Measurements from ENCODE around the gene COL26A1. TPM values are rescaled to one million over a fixed set of nuclear protein-coding genes. Genes with fewer than 3 reads are reported as not detected.
A peak's percentile ranks its signal among the peaks of the same experiment; 100 is the strongest.
"Not testable (repeated sequence)": the region's sequence is repeated elsewhere in the genome, so short reads cannot be mapped to it uniquely, and the experiment has no call there.

The COL26A1 gene
- total RNA-seq, 1 experiment from 2014 or later = 0.43 TPM

DNA sequence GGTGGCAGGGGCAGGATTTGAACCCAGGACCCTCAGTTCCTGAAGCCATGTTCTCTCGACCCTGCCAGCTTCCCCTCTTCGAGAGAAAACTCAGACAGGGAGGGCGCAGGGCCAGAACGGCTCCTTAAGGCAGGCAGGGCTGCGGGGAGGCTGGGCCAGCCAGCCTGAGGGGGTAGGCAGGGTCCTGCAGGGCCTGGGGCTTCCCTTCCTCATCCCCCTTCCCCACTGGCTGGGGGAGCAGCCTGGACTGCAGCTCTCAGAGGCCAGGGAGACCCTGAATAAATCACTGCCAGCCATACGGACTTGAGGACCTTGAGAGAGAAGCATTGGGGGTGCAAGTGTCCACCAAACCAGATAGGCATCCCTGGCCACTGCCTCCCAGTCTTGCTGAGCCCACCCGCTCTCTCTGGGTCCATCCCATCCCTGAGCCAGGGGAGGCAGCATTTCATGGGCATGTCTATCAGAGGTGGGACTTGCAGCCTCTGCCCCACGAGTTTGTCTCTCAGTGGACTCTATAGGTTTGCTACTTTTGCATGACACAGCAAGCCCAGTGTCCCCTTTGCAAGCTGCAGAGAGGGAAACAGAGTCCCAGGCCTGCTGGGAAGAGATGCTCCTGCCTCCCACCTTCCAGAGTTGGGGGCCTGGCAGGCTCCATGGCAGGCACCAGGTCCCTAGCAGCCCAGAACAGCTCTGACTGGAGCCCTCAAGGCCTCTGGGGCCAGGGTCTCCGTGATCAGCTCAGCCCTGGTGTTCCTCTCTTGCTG, 195.5 kb downstream of the COL26A1 start:
- BruUV-seq (replicated peaks) = no TSS peak
- intact Hi-C loops (cut with micrococcal nuclease; ENCODE audit: unreplicated experiment) = no loop called here
- Histone ChIP-seq H3K9me3 (ENCODE audit: low read depth, low read length, poor library complexity, severe bottlenecking) (no peaks in the 10 kb centered on the region), H3K4me3 (ENCODE audit: low read depth, low read length, poor library complexity, severe bottlenecking) (no peak overlapping the region), H3K27ac (ENCODE audit: low read depth, low read length, poor library complexity, severe bottlenecking) (no peak overlapping the region), H3K36me3 (ENCODE audit: insufficient read depth, low read length, poor library complexity, severe bottlenecking) (no peaks in the 10 kb centered on the region), H3K4me1 (ENCODE audit: insufficient read depth, low read length, poor library complexity, severe bottlenecking) (no peaks in the 10 kb centered on the region), H3K27me3 (replicated peaks; ENCODE audit: insufficient read depth, low read depth, low read length, poor library complexity) (no peaks in the 10 kb centered on the region)
- DNase-seq (ENCODE audit: low spot score) = no peak
- CTCF ChIA-PET = no interaction called here
- POLR2A ChIA-PET (ENCODE audit: low non-redundant PET) = no interaction called here
- no peak for TF ChIP-seq EZH2 (IDR thresholded peaks at IDR 0.05; ENCODE audit: borderline replicate concordance, low read depth, low read length, poor library complexity, severe bottlenecking)
- TF ChIP-seq, protein P1, sequence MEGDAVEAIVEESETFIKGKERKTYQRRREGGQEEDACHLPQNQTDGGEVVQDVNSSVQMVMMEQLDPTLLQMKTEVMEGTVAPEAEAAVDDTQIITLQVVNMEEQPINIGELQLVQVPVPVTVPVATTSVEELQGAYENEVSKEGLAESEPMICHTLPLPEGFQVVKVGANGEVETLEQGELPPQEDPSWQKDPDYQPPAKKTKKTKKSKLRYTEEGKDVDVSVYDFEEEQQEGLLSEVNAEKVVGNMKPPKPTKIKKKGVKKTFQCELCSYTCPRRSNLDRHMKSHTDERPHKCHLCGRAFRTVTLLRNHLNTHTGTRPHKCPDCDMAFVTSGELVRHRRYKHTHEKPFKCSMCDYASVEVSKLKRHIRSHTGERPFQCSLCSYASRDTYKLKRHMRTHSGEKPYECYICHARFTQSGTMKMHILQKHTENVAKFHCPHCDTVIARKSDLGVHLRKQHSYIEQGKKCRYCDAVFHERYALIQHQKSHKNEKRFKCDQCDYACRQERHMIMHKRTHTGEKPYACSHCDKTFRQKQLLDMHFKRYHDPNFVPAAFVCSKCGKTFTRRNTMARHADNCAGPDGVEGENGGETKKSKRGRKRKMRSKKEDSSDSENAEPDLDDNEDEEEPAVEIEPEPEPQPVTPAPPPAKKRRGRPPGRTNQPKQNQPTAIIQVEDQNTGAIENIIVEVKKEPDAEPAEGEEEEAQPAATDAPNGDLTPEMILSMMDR (conservative IDR thresholded peaks at IDR 0.05; ENCODE audit: low read depth, low read length) = no peak

DNA sequence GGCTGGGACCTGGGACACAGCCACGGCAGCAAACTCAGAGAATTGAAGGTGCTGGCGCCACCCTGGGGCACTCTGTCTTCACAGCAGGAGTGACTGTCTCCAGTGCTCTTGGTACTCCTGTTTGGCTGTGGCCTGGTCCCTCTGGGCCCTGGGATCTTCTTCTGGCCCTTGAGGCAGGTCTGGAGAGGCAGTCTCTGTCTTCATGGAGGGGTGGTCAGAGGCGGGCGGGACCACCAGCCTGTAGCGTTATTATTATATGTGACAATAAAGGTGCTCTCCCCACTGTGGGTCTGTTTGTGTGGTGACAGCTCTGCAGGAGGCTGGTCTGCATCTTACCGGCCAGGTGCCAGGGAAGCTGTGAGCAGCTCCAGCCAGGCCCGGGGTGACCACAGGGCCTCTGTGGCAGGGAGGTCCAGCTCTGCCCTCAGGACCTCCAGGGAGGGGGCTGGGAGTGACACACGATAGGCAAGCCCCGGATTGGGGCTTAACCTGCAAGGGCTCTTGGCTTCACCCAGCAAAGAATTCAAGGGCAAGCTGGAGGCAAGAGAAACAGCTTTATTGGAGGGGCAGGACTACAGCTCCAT, 196.2 kb downstream of the COL26A1 start:
- ChIA-PET CTCF (interaction anchor here (0.6 kb wide), 1 partner anchor 29 kb away, joined by 3 read pairs; no protein-coding TSS in a partner anchor), POLR2A (ENCODE audit: low non-redundant PET) (no interaction called here)
- BruUV-seq (replicated peaks) = no TSS peak
- H3K4me1 ChIP-seq (ENCODE audit: insufficient read depth, low read length, poor library complexity, severe bottlenecking) = no peaks in the 10 kb centered on the region
- no peaks in the 10 kb centered on the region for H3K9me3 ChIP-seq (ENCODE audit: low read depth, low read length, poor library complexity, severe bottlenecking)
- no peak for DNase-seq (ENCODE audit: low spot score)
- H3K36me3 ChIP-seq (ENCODE audit: insufficient read depth, low read length, poor library complexity, severe bottlenecking) = no peaks in the 10 kb centered on the region
- no peaks in the 10 kb centered on the region for H3K27me3 ChIP-seq (replicated peaks; ENCODE audit: insufficient read depth, low read depth, low read length, poor library complexity)
- intact Hi-C loops (cut with micrococcal nuclease; ENCODE audit: unreplicated experiment) = no loop called here
- no peak overlapping the region for H3K4me3 ChIP-seq (ENCODE audit: low read depth, low read length, poor library complexity, severe bottlenecking)
- no peak overlapping the region for H3K27ac ChIP-seq (ENCODE audit: low read depth, low read length, poor library complexity, severe bottlenecking)
- TF ChIP-seq EZH2 (IDR thresholded peaks at IDR 0.05; ENCODE audit: borderline replicate concordance, low read depth, low read length, poor library complexity, severe bottlenecking) = no peak
- TF ChIP-seq, protein P1 (conservative IDR thresholded peaks at IDR 0.05; ENCODE audit: low read depth, low read length) = peak; percentile 31; the same call in 1 of the 2 replicates

DNA sequence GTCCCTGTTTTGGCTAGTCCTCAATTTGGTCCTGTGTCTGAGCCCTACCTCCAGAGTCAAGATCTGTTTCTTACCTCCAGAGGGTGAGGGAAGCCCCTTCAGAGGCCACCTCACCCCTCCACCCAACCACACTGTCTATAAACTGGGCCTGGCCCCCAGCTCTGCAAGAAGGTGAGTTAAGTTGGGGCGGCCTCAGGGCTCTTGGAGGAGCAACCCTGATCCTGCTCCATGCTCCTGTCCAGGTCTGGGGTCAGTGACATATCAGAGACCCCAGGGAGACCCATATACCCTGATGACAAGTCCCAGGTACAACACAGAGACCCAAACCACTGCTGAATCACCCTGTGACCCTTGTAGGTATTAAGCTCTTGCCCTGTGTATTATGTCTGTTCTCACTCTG, 196.9 kb downstream of the COL26A1 start:
- CTCF ChIA-PET = interaction anchor here (0.6 kb wide), 1 partner anchor 29 kb away, joined by 3 read pairs; no protein-coding TSS in a partner anchor
- TF ChIP-seq EZH2 (IDR thresholded peaks at IDR 0.05; ENCODE audit: borderline replicate concordance, low read depth, low read length, poor library complexity, severe bottlenecking) = no peak
- TF ChIP-seq, protein P1 (conservative IDR thresholded peaks at IDR 0.05; ENCODE audit: low read depth, low read length) = no peak
- Histone ChIP-seq H3K27me3 (replicated peaks; ENCODE audit: insufficient read depth, low read depth, low read length, poor library complexity) (no peaks in the 10 kb centered on the region), H3K9me3 (ENCODE audit: low read depth, low read length, poor library complexity, severe bottlenecking) (no peaks in the 10 kb centered on the region), H3K36me3 (ENCODE audit: insufficient read depth, low read length, poor library complexity, severe bottlenecking) (no peaks in the 10 kb centered on the region), H3K4me1 (ENCODE audit: insufficient read depth, low read length, poor library complexity, severe bottlenecking) (no peaks in the 10 kb centered on the region), H3K27ac (ENCODE audit: low read depth, low read length, poor library complexity, severe bottlenecking) (no peak overlapping the region), H3K4me3 (ENCODE audit: low read depth, low read length, poor library complexity, severe bottlenecking) (no peak overlapping the region)
- POLR2A ChIA-PET (ENCODE audit: low non-redundant PET) = no interaction called here
- DNase-seq (ENCODE audit: low spot score) = no peak
- no TSS peak for BruUV-seq (replicated peaks)
- intact Hi-C loops (cut with micrococcal nuclease; ENCODE audit: unreplicated experiment) = no loop called here

DNA sequence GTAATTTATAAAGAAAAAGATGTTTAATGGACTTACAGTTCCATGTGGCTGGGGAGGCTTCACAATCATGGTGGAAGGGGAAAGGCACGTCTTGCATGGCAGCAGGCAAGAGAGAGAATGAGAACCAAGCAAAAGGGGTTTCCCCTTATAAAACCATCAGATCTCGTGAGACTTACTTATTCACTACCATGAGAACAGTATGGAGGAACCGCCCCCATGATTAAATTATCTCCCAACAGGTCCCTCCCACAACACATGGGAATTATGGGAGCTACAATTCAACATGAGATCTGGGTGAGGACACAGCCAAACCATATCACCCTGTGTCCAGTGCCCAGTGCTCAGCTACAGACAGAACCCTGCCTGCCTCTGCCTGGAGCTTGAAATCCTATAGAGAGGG, 197.3 kb downstream of the COL26A1 start:
- DNase-seq (ENCODE audit: low spot score); H3K36me3 ChIP-seq (ENCODE audit: insufficient read depth, low read length, poor library complexity, severe bottlenecking); H3K27me3 ChIP-seq (replicated peaks; ENCODE audit: insufficient read depth, low read depth, low read length, poor library complexity); BruUV-seq (replicated peaks); POLR2A ChIA-PET (ENCODE audit: low non-redundant PET); H3K9me3 ChIP-seq (ENCODE audit: low read depth, low read length, poor library complexity, severe bottlenecking); intact Hi-C loops (cut with micrococcal nuclease; ENCODE audit: unreplicated experiment); CTCF ChIA-PET; H3K27ac ChIP-seq (ENCODE audit: low read depth, low read length, poor library complexity, severe bottlenecking); H3K4me1 ChIP-seq (ENCODE audit: insufficient read depth, low read length, poor library complexity, severe bottlenecking); H3K4me3 ChIP-seq (ENCODE audit: low read depth, low read length, poor library complexity, severe bottlenecking): not testable (repeated sequence)

All from A673 (cell line).